SKM-1 (cell line): Measurements from ENCODE around the gene HSD17B8.
A peak's percentile ranks its signal among the peaks of the same experiment; 100 is the strongest.
"Not testable (repeated sequence)": the region's sequence is repeated elsewhere in the genome, so short reads cannot be mapped to it uniquely, and the experiment has no call there.

ENCODE experiments used
- DNase-seq: peaks from one replicate; lab custom pipeline; 2025; ENCODE audit not compliant: unreplicated experiment; lab: John Stamatoyannopoulos, UW

Gene HSD17B8

GRCh38 chr6:33205191-33206026 is 954 bp downstream of the HSD17B8 start:
- DNase-seq: no peak

- DNase-seq: no peak
These were observed 1.8 kb downstream of the HSD17B8 start for GRCh38 chr6:33206027-33206863.

DNA sequence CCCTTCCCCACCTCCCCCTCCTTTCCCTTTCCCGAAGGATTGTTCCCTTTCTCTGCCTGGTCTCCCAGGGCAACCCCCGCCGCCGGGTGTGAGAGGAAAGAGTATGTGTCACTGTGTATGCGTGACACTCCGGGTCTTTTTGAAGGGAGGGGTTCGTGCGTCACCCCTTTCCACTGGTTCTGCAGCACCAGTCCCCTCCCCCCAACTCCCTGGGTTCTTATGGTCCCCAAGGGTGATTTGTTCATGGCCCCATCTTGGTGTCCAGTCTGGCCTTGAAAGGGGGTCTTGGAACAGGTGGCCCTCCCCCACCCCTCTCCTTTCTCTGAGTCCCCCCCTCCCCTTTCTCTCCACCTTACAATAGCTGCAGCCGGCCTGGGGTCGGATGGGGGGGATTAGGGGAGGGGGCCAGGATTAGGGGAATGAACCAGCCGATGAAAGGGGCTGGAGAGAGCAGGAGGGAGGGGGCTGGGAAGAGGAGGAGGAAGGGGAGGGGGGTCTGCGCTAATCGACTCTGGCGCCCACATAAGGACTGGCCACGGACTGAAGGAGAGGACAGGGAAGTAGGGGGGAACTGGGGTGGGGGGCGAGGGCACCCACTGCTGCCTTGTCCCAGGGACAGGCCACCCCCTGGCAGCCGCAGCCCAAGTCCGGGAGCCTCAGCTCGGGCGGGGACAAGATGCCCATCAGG is 2.6 kb downstream of the HSD17B8 start:
- no peak for DNase-seq

DNA sequence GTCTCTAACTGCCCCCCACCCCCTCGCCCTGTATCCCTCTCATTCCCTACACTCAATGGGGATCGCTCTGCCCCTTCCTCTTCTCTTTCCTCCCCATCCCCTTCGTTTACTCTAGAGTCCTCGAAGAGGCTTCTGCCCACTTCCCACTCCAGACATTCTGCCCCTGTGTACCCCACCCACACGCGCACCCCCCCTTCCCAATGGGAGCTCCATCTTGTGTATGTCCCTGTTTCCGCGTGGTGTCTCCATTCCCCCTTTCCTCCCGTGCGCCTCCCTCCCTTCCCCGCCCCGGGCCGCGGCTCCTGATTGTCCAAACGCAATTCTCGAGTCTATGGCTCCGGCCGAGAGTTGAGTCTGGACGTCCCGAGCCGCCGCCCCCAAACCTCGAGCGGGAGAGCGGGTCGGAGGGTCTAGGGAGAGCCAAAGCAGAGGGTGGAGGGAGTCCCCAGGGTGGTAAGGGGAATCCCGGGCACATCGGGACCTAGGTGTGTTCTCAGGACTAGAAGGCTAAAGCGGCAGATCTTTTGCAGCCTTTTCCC is 3.2 kb downstream of the HSD17B8 start:
- DNase-seq: no peak

- DNase-seq: peak; percentile 40
These were observed 3.9 kb downstream of the HSD17B8 start, which contains the start of gene RING1 for GRCh38 chr6:33208091-33208967. Gene RING1, plus strand, starts transcription at chr6:33208500. Its CDS starts 323 bp downstream, at chr6:33208823.

DNA sequence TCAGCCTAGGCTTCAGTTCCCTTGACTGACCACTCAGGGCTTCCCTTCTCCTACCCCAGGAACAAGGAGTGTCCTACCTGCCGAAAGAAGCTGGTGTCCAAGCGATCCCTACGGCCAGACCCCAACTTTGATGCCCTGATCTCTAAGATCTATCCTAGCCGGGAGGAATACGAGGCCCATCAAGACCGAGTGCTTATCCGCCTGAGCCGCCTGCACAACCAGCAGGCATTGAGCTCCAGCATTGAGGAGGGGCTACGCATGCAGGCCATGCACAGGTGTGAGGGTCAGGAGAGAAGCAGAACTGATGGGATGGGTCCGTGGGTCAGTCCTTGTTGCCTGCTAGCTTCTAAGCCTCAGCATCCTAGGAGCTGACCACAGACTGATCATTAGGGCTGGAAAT is 5.4 kb downstream of the HSD17B8 start:
- DNase-seq: no peak

DNA sequence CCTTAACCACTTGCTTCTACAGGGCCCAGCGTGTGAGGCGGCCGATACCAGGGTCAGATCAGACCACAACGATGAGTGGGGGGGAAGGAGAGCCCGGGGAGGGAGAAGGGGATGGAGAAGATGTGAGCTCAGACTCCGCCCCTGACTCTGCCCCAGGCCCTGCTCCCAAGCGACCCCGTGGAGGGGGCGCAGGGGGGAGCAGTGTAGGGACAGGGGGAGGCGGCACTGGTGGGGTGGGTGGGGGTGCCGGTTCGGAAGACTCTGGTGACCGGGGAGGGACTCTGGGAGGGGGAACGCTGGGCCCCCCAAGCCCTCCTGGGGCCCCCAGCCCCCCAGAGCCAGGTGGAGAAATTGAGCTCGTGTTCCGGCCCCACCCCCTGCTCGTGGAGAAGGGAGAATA is 6.7 kb downstream of the HSD17B8 start:
- no peak for DNase-seq

- DNase-seq: no peak
These were observed 7.4 kb downstream of the HSD17B8 start for GRCh38 chr6:33211666-33212422.

- no peak for DNase-seq
These were observed 8.4 kb downstream of the HSD17B8 start for GRCh38 chr6:33212857-33213165.

DNA sequence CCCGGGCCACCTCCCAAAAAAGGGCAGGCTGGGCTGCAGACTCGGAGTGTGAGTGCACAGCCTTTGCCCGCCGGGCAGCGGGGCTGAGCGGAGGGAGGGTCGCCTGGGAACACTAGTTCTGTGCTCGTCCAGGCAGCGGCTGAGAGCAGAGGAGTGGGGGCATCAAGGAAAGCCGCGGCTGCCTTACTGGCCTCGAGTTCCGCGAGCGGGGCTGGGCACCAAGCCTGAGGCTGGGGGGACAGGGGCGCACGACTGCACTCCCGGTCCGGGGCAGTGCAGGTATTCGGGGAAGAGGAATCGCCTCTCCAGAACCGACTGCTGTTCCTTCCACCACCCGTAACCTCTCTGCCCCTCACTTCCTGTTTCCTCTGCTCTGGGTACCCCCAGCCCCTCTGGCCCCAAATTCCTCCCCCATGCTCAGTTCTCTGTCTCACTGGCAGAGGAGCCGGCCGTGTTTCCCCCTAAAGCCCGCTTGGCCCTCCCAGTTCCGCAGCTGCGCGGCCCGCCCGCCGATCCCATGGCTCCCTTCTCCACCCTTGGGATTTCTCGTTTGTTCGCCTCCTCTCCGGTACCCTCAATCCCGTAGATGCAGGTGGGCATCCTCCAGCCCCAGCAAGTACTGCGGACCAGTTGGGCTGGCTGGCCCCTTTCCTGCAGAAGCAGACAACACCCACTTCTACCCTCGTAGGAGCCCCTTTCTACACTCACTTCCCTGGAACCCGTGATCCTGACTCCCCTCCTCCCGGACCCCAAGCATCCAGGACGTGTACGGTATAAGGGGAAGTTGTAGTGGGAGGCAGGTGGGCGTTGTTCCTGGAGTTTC is 8.9 kb downstream of the HSD17B8 start:
- DNase-seq: no peak

DNA sequence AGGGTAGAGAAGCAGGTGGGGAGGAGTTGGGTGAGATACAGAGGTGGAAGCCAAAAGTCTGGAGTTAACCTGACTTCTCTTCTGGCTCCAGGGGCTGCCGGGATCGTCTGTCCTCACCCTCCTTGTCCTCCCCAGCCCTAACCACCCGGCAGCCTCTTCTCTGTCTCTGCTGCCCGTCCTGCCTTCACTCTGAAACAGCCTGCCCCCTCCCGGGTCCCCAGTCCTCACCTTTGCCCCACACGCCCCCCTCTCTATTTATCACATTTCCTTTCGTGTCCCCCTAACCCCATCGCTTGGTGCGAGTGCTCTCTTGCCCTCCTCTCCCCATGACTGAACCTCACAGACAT is 9.5 kb downstream of the HSD17B8 start:
- no peak for DNase-seq

- no peak for DNase-seq
These were observed 11.0 kb downstream of the HSD17B8 start for GRCh38 chr6:33215271-33216116.

GRCh38 chr6:33216117-33216649 is 11.7 kb downstream of the HSD17B8 start:
- DNase-seq: no peak

GRCh38 chr6:33217246-33217645 is 12.8 kb downstream of the HSD17B8 start:
- no peak for DNase-seq

GRCh38 chr6:33217681-33218080 is 13.2 kb downstream of the HSD17B8 start:
- no peak for DNase-seq

GRCh38 chr6:33226503-33227120 is 22.2 kb downstream of the HSD17B8 start:
- DNase-seq: not testable (repeated sequence)

DNA sequence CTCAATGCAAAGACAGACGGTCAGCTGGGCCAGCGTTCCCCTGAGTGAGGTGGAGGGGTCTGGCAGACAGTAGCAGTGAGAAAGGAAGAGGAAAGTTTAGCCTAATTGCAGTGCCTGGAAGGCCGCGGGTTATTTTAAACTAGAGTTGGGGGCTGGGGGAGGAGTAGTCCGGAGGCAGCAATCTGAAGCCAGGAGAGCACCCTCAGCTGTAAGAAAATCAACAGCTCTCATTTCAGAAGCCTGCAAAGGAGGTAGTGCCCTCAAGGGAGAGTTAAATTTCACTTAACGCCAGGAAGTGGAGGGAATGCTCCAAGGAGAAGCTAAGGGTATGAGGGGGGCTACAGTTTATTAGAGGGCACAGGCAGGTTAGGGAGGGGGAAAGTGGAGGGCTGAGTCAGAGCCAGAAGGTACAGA is 30.8 kb downstream of the HSD17B8 start:
- DNase-seq: no peak
